OCI-LY7 (cell line): ENCODE results near the gene ING2.

ENCODE experiments used
- CTCF ChIP-seq: fragments of 200-600 bp; sonication (generic); conservative IDR thresholded peaks from 2 replicates; pipeline ENCODE4 v1.5.1; 2014; ENCODE audit warnings: mild to moderate bottlenecking, antibody characterized with exemption, low read length, moderate library complexity, mixed read lengths
- EZH2phosphoT487 ChIP-seq: fragments of 200-600 bp; sonication (generic); IDR thresholded peaks from 2 replicates; pipeline ENCODE4 v1.6.1; 2018; ENCODE audit warnings: low read depth, borderline replicate concordance, mild to moderate bottlenecking, mixed run types, antibody characterized with exemption, low read length, moderate library complexity, mixed read lengths

- TF ChIP-seq CTCF = no peak
- TF ChIP-seq EZH2phosphoT487 = no peak
These were observed 54.0 kb downstream of the ING2 start for GRCh38 chr4:183558873-183559272.
